Heart left ventricle (tissue), 13 donors: ENCODE results near the gene NRP1.

Source experiments
- CTCF ChIP-seq, 12 donors: fragments of 200-600 bp; sonication (generic) in 4 of 12; IDR thresholded peaks; one replicate each; pipeline versions ENCODE4 v1.5.0 to v1.8.0; 2018 to 2022; ENCODE audit warnings: antibody characterized with exemption in 12 of 12, mild to moderate bottlenecking in 5 of 12
- POLR2A ChIP-seq, 2 donors: fragments of 450-650 bp; IDR thresholded peaks; one replicate each; pipeline ENCODE4 v1.6.1; 2017; ENCODE audit warnings: antibody characterized with exemption in 2 of 2, mild to moderate bottlenecking in 2 of 2, moderate library complexity in 2 of 2
- donor health status: ischemic (EF 13 %, LVEDD 7.1; RV severe dilation, severe dysfunction).
- donor health status: DM: no; HTN: yes; CAD: no.
- donor health status: DM: no; HTN: no; CAD: no.
- donor health status: ischemic (EF 25% LVEDD 6.9; RV normal size, moderate dysfunction).
- donor health status: ischemic (EF 25% LVEDD 5.7; RV mildly dilated, moderate dysfunction).
- donor health status: ischemic (EF 35%, LVEDD 5.7; RV mildly dilated, moderate dysfunction).
- donor health status: nonischemic (EF 11% LVEDD 7.7; RV severe dilation, severe dysfunction).
- donor health status: DM: yes; HTN: yes; CAD: no.
- donor health status: PGD.
- donor health status: ischemic (EF 29% LVEDD 5.4; RV normal size, mild dysfunction).
- donor health status: nonischemic (EF 23%, LVEDD 6.1; RV moderate dilation, normal function).

- TF ChIP-seq CTCF (IDR thresholded peaks at IDR 0.05) (no peak), POLR2A (IDR thresholded peaks at IDR 0.05) (no peak)
Observed at GRCh38 chr10:33143160-33143728, 191.2 kb downstream of the NRP1 start.
